ENCODE data around the gene MPPED1.

- no peak for TF ChIP-seq CTCF (IDR thresholded peaks at IDR 0.05)
- no peak for TF ChIP-seq EP300 (IDR thresholded peaks at IDR 0.05)
Measured at GRCh38 chr22:43399980-43400358, 11.8 kb upstream of the MPPED1 start.

Data from upper lobe of left lung (tissue), 4 donors.